H9 (cell line): ENCODE data around the gene TMEM250. TPM values are rescaled to one million over a fixed set of nuclear protein-coding genes. Genes with fewer than 3 reads are reported as not detected.
A peak's percentile ranks its signal among the peaks of the same experiment; 100 is the strongest.

Experiments
- DNase-seq: peaks from one replicate; pipeline ENCODE4 v3.0.0-alpha.2; 2017
- H2AFZ ChIP-seq: one replicate; pipeline ENCODE4 v1.6.1; 2013; ENCODE audit warnings: mild to moderate bottlenecking, low read length, control low read depth, moderate library complexity
- H2AK5ac ChIP-seq: 2 replicates; pipeline ENCODE4 v1.6.1; 2013; ENCODE audit warnings: low read length, control low read depth, mixed read lengths; ENCODE audit not compliant: insufficient read length
- H2BK120ac ChIP-seq: one replicate; pipeline ENCODE4 v1.6.1; 2013; ENCODE audit warnings: low read depth, mild to moderate bottlenecking, low read length, control low read depth, inconsistent platforms; ENCODE audit not compliant: poor library complexity, severe bottlenecking
- H2BK12ac ChIP-seq: 2 replicates; pipeline ENCODE4 v1.6.1; 2013; ENCODE audit warnings: low read length, control low read depth, mixed read lengths, low read depth; ENCODE audit not compliant: insufficient read length
- H2BK15ac ChIP-seq: 2 replicates; pipeline ENCODE4 v1.6.1; 2013; ENCODE audit warnings: low read depth, low read length, control low read depth
- H2BK20ac ChIP-seq: one replicate; pipeline ENCODE4 v1.6.1; 2013; ENCODE audit warnings: low read depth, mild to moderate bottlenecking, low read length, control low read depth, inconsistent platforms; ENCODE audit not compliant: poor library complexity, severe bottlenecking
- H2BK5ac ChIP-seq: 2 replicates; pipeline ENCODE4 v1.6.1; 2013; ENCODE audit warnings: low read length, control low read depth, mixed read lengths; ENCODE audit not compliant: insufficient read length
- H3K14ac ChIP-seq: 2 replicates; pipeline ENCODE4 v1.6.1; 2013; ENCODE audit warnings: low read length, control low read depth; ENCODE audit not compliant: insufficient read depth
- H3K18ac ChIP-seq: 2 replicates; pipeline ENCODE4 v1.6.1; 2013; ENCODE audit warnings: low read depth, mild to moderate bottlenecking, mixed read lengths, low read length, control low read depth; ENCODE audit not compliant: insufficient read length
- H3K23ac ChIP-seq: 2 replicates; pipeline ENCODE4 v1.6.1; 2013; ENCODE audit warnings: low read length, control low read depth, mixed read lengths, low read depth; ENCODE audit not compliant: insufficient read length
- H3K23me2 ChIP-seq: 2 replicates; pipeline ENCODE4 v1.6.1; 2013; ENCODE audit warnings: low read depth, mild to moderate bottlenecking, mixed read lengths, low read length, control low read depth; ENCODE audit not compliant: insufficient read length, poor library complexity, severe bottlenecking
- H3K27ac ChIP-seq: 2 replicates; pipeline ENCODE4 v1.5.1; 2013; ENCODE audit warnings: low read length, control low read depth, mixed read lengths, low read depth; ENCODE audit not compliant: insufficient read length
- H3K27me3 ChIP-seq: 2 replicates; pipeline ENCODE4 v1.6.1; 2013; ENCODE audit warnings: low read length, control low read depth, inconsistent platforms; ENCODE audit not compliant: insufficient read depth
- H3K4ac ChIP-seq: 2 replicates; pipeline ENCODE4 v1.6.1; 2013; ENCODE audit warnings: low read depth, mild to moderate bottlenecking, control low read depth, inconsistent platforms, low read length, moderate library complexity
- H3K4me1 ChIP-seq: 2 replicates; pipeline ENCODE4 v1.6.1; 2013; ENCODE audit warnings: low read length, control low read depth, inconsistent platforms; ENCODE audit not compliant: insufficient read depth
- H3K4me2 ChIP-seq: 2 replicates; pipeline ENCODE4 v1.6.1; 2013; ENCODE audit warnings: low read length, control low read depth, mixed read lengths; ENCODE audit not compliant: insufficient read length, insufficient read depth
- H3K56ac ChIP-seq: 2 replicates; pipeline ENCODE4 v1.6.1; 2013; ENCODE audit warnings: low read depth, mild to moderate bottlenecking, mixed read lengths, low read length, control low read depth; ENCODE audit not compliant: insufficient read length
- H3K79me1 ChIP-seq: 2 replicates; pipeline ENCODE4 v1.6.1; 2013; ENCODE audit warnings: low read depth, mild to moderate bottlenecking, moderate library complexity, low read length, control low read depth, inconsistent platforms; ENCODE audit not compliant: insufficient read depth, poor library complexity, severe bottlenecking
- H3K79me2 ChIP-seq: 2 replicates; pipeline ENCODE4 v1.6.1; 2013; ENCODE audit warnings: low read length, control low read depth, inconsistent platforms; ENCODE audit not compliant: insufficient read depth
- H3K9ac ChIP-seq: 2 replicates; pipeline ENCODE4 v1.6.1; 2013; ENCODE audit warnings: low read length, control low read depth, mixed read lengths; ENCODE audit not compliant: insufficient read length; ENCODE audit errors: extremely low read depth
- H3K9me3 ChIP-seq: one replicate; pipeline ENCODE4 v1.6.1; 2013; ENCODE audit warnings: low read depth, low read length, inconsistent platforms; ENCODE audit not compliant: control insufficient read depth
- H3T11ph ChIP-seq: one replicate; pipeline ENCODE4 v1.6.1; 2013; ENCODE audit warnings: mild to moderate bottlenecking, low read length, control low read depth, inconsistent platforms
- H4K20me1 ChIP-seq: one replicate; pipeline ENCODE4 v1.6.1; 2013; ENCODE audit not compliant: control insufficient read depth, insufficient read length, insufficient read depth
- H4K5ac ChIP-seq: 2 replicates; pipeline ENCODE4 v1.6.1; 2013; ENCODE audit warnings: low read depth, mild to moderate bottlenecking, mixed read lengths, low read length, control low read depth; ENCODE audit not compliant: insufficient read length
- H4K8ac ChIP-seq: replicated peaks from 2 replicates; pipeline ENCODE4 v1.6.1; 2013; ENCODE audit warnings: low read length, control low read depth, mixed read lengths, low read depth; ENCODE audit not compliant: insufficient read length
- H4K91ac ChIP-seq: 2 replicates; pipeline ENCODE4 v1.6.1; 2013; ENCODE audit warnings: low read depth, mild to moderate bottlenecking, moderate library complexity, mixed read lengths, low read length, control low read depth; ENCODE audit not compliant: insufficient read length
- H3K27ac Mint-ChIP-seq, 3 experiments: 2 replicates in 2 of 3; 3 replicates in 1 of 3; pipeline ENCODE4 v1.8.0; 2020 to 2021; ENCODE audit warnings: mixed read lengths in 3 of 3, mild to moderate bottlenecking in 1 of 3, moderate library complexity in 1 of 3
- H3K27me3 Mint-ChIP-seq: 2 replicates; pipeline ENCODE4 v1.8.0; 2021; ENCODE audit warnings: low read depth, mild to moderate bottlenecking, moderate library complexity, mixed read lengths
- H3K36me3 Mint-ChIP-seq, 3 experiments: 2 replicates in 2 of 3; 3 replicates in 1 of 3; pipeline ENCODE4 v1.8.0; 2020 to 2021; ENCODE audit warnings: low read depth in 3 of 3, mixed read lengths in 3 of 3; ENCODE audit not compliant: insufficient read depth in 1 of 3
- H3K4me1 Mint-ChIP-seq, 2 experiments: 2 replicates each; pipeline ENCODE4 v1.8.0; 2020; ENCODE audit warnings: mixed read lengths in 2 of 2
- H3K4me3 Mint-ChIP-seq, 2 experiments: 2 replicates in 1 of 2; 3 replicates in 1 of 2; pipeline ENCODE4 v1.8.0; 2020 to 2021; ENCODE audit warnings: mild to moderate bottlenecking in 2 of 2, mixed read lengths in 2 of 2, moderate library complexity in 1 of 2
- H3K9me3 Mint-ChIP-seq, 2 experiments: 2 replicates in 1 of 2; 3 replicates in 1 of 2; pipeline ENCODE4 v1.8.0; 2020; ENCODE audit warnings: mild to moderate bottlenecking in 2 of 2, mixed read lengths in 2 of 2, moderate library complexity in 1 of 2
- WGBS: extraction: QIAGEN DNeasy Blood & Tissue Kit; methylation state at CpG from one replicate; pipeline ENCODE4 v1.1.7; 2013; ENCODE audit warnings: missing lambda C conversion rate, low lambda C conversion rate, mixed read lengths; ENCODE audit not compliant: insufficient read length; ENCODE audit errors: extremely low coverage; 5-methylcytosine and 5-hydroxymethylcytosine counted together
- long read RNA-seq: library from polyadenylated mRNA; unstranded; transcript quantifications from one replicate; pipeline ENCODE4 v2.0.0, GENCODE V29; 2020
- total RNA-seq: library from RNA; stranded (reverse); gene quantifications from 2 replicates; pipeline ENCODE4 v1.2.1, GENCODE V29; 2021
- TF ChIP-seq, protein P1 (sequence below): fragments of 200-600 bp; sonication (generic); conservative IDR thresholded peaks from 3 replicates; pipeline ENCODE4 v1.8.0; 2021; ENCODE audit warnings: antibody characterized with exemption, mild to moderate bottlenecking

Gene TMEM250, protein sequence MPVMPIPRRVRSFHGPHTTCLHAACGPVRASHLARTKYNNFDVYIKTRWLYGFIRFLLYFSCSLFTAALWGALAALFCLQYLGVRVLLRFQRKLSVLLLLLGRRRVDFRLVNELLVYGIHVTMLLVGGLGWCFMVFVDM
- total RNA-seq: 48.1 and 48.3 TPM in 2 replicates
- long read RNA-seq, partial matches to known transcripts: 1 of 30 reads
- long read RNA-seq, other reads (novel, unspliced or antisense): 26 of 30 reads

DNA sequence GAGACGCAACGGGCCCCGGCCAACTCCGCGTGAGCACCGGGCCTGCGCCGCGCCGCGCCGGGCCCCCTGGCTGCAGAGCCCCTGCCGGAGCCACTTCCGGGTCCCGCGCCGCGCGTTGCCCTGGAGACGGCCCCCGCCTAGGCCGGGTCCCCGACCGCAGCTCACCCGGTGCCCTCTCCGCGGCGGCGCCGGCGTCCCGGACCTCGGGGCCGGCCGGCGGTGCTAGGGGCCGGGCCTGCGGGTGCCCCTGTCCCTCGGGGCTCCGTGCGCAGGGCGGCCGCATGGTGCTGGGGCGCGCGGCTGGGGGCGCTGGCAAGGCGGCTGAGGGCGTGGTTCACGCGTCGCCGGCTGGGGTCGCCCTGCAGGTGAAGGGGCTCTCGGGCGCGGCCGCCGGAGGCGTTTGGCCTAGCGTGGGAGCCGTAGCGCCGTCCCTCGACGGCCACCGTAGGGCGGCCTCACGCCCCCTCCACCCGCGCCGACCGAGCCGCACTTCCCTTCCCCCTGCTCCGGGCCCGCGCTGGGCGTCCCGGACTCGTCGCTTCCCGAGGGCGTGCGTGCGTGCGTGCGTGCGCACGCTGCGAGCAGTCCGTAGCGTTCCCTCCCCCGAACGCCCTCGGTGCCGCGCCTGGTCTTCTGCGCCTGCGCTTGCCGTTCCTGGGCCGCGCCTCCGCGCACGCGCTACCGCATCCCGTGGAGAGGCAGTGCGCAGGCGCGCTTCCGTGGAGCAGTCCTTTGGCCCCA is at the start of gene TMEM250:
Gene TMEM250, minus strand, starts transcription at position 556 of the 741 bp plus-strand sequence. CDS start 1,975 bp downstream, outside the sequence.
- no peaks in the 10 kb centered on the region for H3K79me1 ChIP-seq
- no peak within 1 kb of the TSS for H2AFZ ChIP-seq
- H3K23ac ChIP-seq: no peak within 1 kb of the TSS
- H3K23me2 ChIP-seq: no peaks in the 10 kb centered on the region
- H4K8ac ChIP-seq: no peak within 1 kb of the TSS
- no peak within 1 kb of the TSS for H3K27ac ChIP-seq
- H3K56ac ChIP-seq: no peak within 1 kb of the TSS
- no peak within 1 kb of the TSS for H2BK15ac ChIP-seq
- H3K4me1 Mint-ChIP-seq: peaks cover 3 to 4% of the 10 kb centered on the region in 2 experiments; a peak in 2 of 4 replicates
- no peaks in the 10 kb centered on the region for H3K9me3 Mint-ChIP-seq
- H2AK5ac ChIP-seq: no peak within 1 kb of the TSS
- H4K5ac ChIP-seq: no peak within 1 kb of the TSS
- TF ChIP-seq, protein P1, sequence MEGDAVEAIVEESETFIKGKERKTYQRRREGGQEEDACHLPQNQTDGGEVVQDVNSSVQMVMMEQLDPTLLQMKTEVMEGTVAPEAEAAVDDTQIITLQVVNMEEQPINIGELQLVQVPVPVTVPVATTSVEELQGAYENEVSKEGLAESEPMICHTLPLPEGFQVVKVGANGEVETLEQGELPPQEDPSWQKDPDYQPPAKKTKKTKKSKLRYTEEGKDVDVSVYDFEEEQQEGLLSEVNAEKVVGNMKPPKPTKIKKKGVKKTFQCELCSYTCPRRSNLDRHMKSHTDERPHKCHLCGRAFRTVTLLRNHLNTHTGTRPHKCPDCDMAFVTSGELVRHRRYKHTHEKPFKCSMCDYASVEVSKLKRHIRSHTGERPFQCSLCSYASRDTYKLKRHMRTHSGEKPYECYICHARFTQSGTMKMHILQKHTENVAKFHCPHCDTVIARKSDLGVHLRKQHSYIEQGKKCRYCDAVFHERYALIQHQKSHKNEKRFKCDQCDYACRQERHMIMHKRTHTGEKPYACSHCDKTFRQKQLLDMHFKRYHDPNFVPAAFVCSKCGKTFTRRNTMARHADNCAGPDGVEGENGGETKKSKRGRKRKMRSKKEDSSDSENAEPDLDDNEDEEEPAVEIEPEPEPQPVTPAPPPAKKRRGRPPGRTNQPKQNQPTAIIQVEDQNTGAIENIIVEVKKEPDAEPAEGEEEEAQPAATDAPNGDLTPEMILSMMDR: peak; percentile 31; the same call in 2 of the 3 replicates
- no peak within 1 kb of the TSS for H2BK5ac ChIP-seq
- no peak within 1 kb of the TSS for H3T11ph ChIP-seq
- H3K27me3 ChIP-seq: no peaks in the 10 kb centered on the region
- peak within 1 kb of the TSS in 1 of 3 experiments; percentile 34; a peak in 2 of 7 replicates for H3K27ac Mint-ChIP-seq
- no peaks in the 10 kb centered on the region for H4K20me1 ChIP-seq
- peak within 1 kb of the TSS; percentile 76 to 84 for H3K4me3 Mint-ChIP-seq
- no peak within 1 kb of the TSS for H4K91ac ChIP-seq
- no peaks in the 10 kb centered on the region for H3K79me2 ChIP-seq
- no peak within 1 kb of the TSS for H3K4ac ChIP-seq
- no CpG with 5 or more reads among the region's 112 CpGs for WGBS
- H3K36me3 Mint-ChIP-seq: peaks cover 1 to 17% (median 15%) of the 10 kb centered on the region in 3 experiments; a peak in 5 of 7 replicates
- no peak within 1 kb of the TSS for H2BK20ac ChIP-seq
- no peak within 1 kb of the TSS for H2BK12ac ChIP-seq
- H3K18ac ChIP-seq: no peak within 1 kb of the TSS
- DNase-seq: peak; percentile 92
- no peaks in the 10 kb centered on the region for H3K9me3 ChIP-seq
- peak within 1 kb of the TSS; percentile 60; the same call in 1 of the 2 replicates for H3K14ac ChIP-seq
- no peaks in the 10 kb centered on the region for H3K4me1 ChIP-seq
- H3K9ac ChIP-seq: no peak within 1 kb of the TSS
- H3K4me2 ChIP-seq: peak within 1 kb of the TSS; percentile 65
- no peak within 1 kb of the TSS for H2BK120ac ChIP-seq
- peaks cover 13% of the 10 kb centered on the region for H3K27me3 Mint-ChIP-seq
